ENCODE data around the gene FBXO40. TPM values are rescaled to one million over a fixed set of nuclear protein-coding genes. Genes with fewer than 3 reads are reported as not detected.

The FBXO40 gene
- total and polyA plus RNA-seq, 2 of the 8 experiments (the other 6 are each of a cell fraction or from before 2014, with no cell fraction given), result 0.03 TPM; not detected in 1

- H2BK20ac ChIP-seq (ENCODE audit: low read length), result no peak overlapping the region
- H3K9ac ChIP-seq (replicated peaks in 1 of 4; ENCODE audit: extremely low read depth in 1 of 4, low read depth in 3 of 4, low read length in 3 of 4), result no peak overlapping the region
- H4K8ac ChIP-seq (ENCODE audit: extremely low read depth, insufficient read depth, low read length), result no peak overlapping the region
- H4K5ac ChIP-seq (ENCODE audit: insufficient read length, low read depth, low read length), result no peak overlapping the region
- H2BK15ac ChIP-seq (ENCODE audit: low read length), result no peak overlapping the region
- WGBS, 2 experiments (ENCODE audit: extremely low coverage in 1 of 2, insufficient coverage in 1 of 2, insufficient read length in 1 of 2, insufficient replicate concordance in 2 of 2, low coverage in 1 of 2, low lambda C conversion rate in 2 of 2, missing lambda C conversion rate in 1 of 2), result 81% methylated on average over 2 of the region's 2 CpGs; no CpG with 5 or more reads in 1 of the 2 experiments
- H2AFZ ChIP-seq (ENCODE audit: low read length), result no peak overlapping the region
- H3K18ac ChIP-seq (ENCODE audit: extremely low read depth, low read length), result no peak overlapping the region
- H3K79me2 ChIP-seq (ENCODE audit: control insufficient read depth in 1 of 2, insufficient read depth in 2 of 2, low read length in 2 of 2), result no peaks in the 10 kb centered on the region
- no peak overlapping the region for H3K27ac ChIP-seq (ENCODE audit: low read depth, low read length)
- H2AK5ac ChIP-seq (ENCODE audit: low read depth, low read length), result no peak overlapping the region
- ChIA-PET POLR2A (ENCODE audit: partially characterized antibody) (no interaction called here), CTCF (ENCODE audit: partially characterized antibody) (interaction anchor here (0.6 to 1.0 kb wide), 3 partner anchors 14 to 583 kb away, joined by 3 read pairs; no protein-coding TSS in a partner anchor)
- no peak overlapping the region for H3K14ac ChIP-seq (ENCODE audit: insufficient read length)
- H3K27me3 ChIP-seq (replicated peaks in 1 of 4; ENCODE audit: control insufficient read depth in 3 of 4, extremely low read depth in 1 of 4, insufficient read depth in 3 of 4, low read length in 3 of 4), result no peaks in the 10 kb centered on the region
- no peaks in the 10 kb centered on the region for H4K20me1 ChIP-seq (replicated peaks in 1 of 2; ENCODE audit: control insufficient read depth in 1 of 2, insufficient read depth in 2 of 2, low read length in 2 of 2)
- H2BK12ac ChIP-seq (ENCODE audit: low read depth, low read length), result no peak overlapping the region
- H3K23me2 ChIP-seq (ENCODE audit: low read depth, low read length), result no peaks in the 10 kb centered on the region; the same call in 1 of the 2 replicates
- H3K4me1 ChIP-seq (replicated peaks in 1 of 4; ENCODE audit: control insufficient read depth in 3 of 4, insufficient read depth in 4 of 4, low read length in 3 of 4), result no peaks in the 10 kb centered on the region
- no peak overlapping the region for H3K56ac ChIP-seq (replicated peaks; ENCODE audit: insufficient read length, low read depth, low read length)
- H4K91ac ChIP-seq (replicated peaks; ENCODE audit: insufficient read length, low read length), result no peak overlapping the region
- no peak overlapping the region for H3K4me3 ChIP-seq (ENCODE audit: extremely low read depth in 1 of 4, insufficient read depth in 2 of 4, low read depth in 3 of 4, low read length in 4 of 4)
- no peak for FAIRE-seq
- H3K9me3 ChIP-seq (ENCODE audit: insufficient read depth in 2 of 2, low read depth in 1 of 2, low read length in 1 of 2), result no peaks in the 10 kb centered on the region
- no peak overlapping the region for H2BK120ac ChIP-seq (replicated peaks; ENCODE audit: low read depth, low read length)
- no peak overlapping the region for H3K4ac ChIP-seq (replicated peaks; ENCODE audit: insufficient read length, low read depth, low read length)
- H3K36me3 ChIP-seq (ENCODE audit: control insufficient read depth in 2 of 4, insufficient read depth in 4 of 4, low read length in 3 of 4), result peaks cover 5 to 38% (median 22%) of the 10 kb centered on the region in 4 experiments; a peak in 7 of 8 replicates
- H3K79me1 ChIP-seq (ENCODE audit: low read depth, low read length), result no peaks in the 10 kb centered on the region; the same call in 1 of the 2 replicates
- no peak overlapping the region for H2BK5ac ChIP-seq (ENCODE audit: low read depth, low read length)
- no peak overlapping the region for H3K4me2 ChIP-seq (ENCODE audit: insufficient read depth in 1 of 2, low read depth in 2 of 2, low read length in 2 of 2)
- H3K23ac ChIP-seq (ENCODE audit: insufficient read length), result no peak overlapping the region
- DNase-seq (ENCODE audit: low read depth in 1 of 2, low spot score in 2 of 2), result no peak
- TF ChIP-seq BCL11A (IDR thresholded peaks at IDR 0.05; ENCODE audit: low read depth in 2 of 2, low read length in 2 of 2) (no peak), CTCF (IDR thresholded peaks at IDR 0.05; ENCODE audit: control extremely low read depth in 1 of 3, insufficient read depth in 1 of 3, low read depth in 1 of 3, low read length in 3 of 3) (no peak), KDM4A (IDR thresholded peaks at IDR 0.05; ENCODE audit: low read depth, low read length, severe bottlenecking) (no peak), CTBP2 (IDR thresholded peaks at IDR 0.05; ENCODE audit: borderline replicate concordance, insufficient read depth, insufficient read length, low read length) (no peak), NRF1 (IDR thresholded peaks at IDR 0.05; ENCODE audit: low read depth, low read length) (no peak), E2F6 (IDR thresholded peaks at IDR 0.05) (no peak), TAF7 (optimal IDR thresholded peaks at IDR 0.05; ENCODE audit: borderline replicate concordance, low read depth, low read length) (no peak), NANOG (IDR thresholded peaks at IDR 0.05; ENCODE audit: insufficient read depth, low read depth, low read length, poor library complexity, severe bottlenecking) (no peak), POLR2AphosphoS5 (IDR thresholded peaks at IDR 0.05; ENCODE audit: low read depth, low read length) (no peak), TAF1 (IDR thresholded peaks at IDR 0.05; ENCODE audit: low read depth, low read length) (no peak), KDM5A (IDR thresholded peaks at IDR 0.05; ENCODE audit: low read length) (no peak)
Observed at GRCh38 chr3:121677141-121677540, 84.0 kb downstream of the FBXO40 start.
